ENCODE results near the gene CCDC33.

CCDC33 gene

GRCh38 chr15:74315626-74316025 is 79.5 kb downstream of the CCDC33 start:
- Histone ChIP-seq H3K4me2 (ENCODE audit: low read length) (no peak overlapping the region), H3K27me3 (ENCODE audit: low read depth, low read length) (no peaks in the 10 kb centered on the region), H3K4me3 (ENCODE audit: low read length) (no peak overlapping the region), H3K9me3 (ENCODE audit: insufficient read depth, low read length) (no peaks in the 10 kb centered on the region), H4K20me1 (ENCODE audit: insufficient read depth, low read length) (no peaks in the 10 kb centered on the region), H3K27ac (ENCODE audit: low read length) (no peak overlapping the region), H2AFZ (ENCODE audit: low read depth, low read length) (no peak overlapping the region), H3K4me1 (ENCODE audit: low read length) (no peaks in the 10 kb centered on the region), H3K9ac (ENCODE audit: low read length) (no peak overlapping the region), H3K79me2 (ENCODE audit: low read length) (no peaks in the 10 kb centered on the region), H3K36me3 (replicated peaks; ENCODE audit: low read depth, low read length) (no peaks in the 10 kb centered on the region)
- TF ChIP-seq EZH2phosphoT487 (IDR thresholded peaks at IDR 0.05; ENCODE audit: low read depth): no peak
- no peak for TF ChIP-seq CTCF (IDR thresholded peaks at IDR 0.05; ENCODE audit: low read depth, low read length)

- TF ChIP-seq CTCF (IDR thresholded peaks at IDR 0.05; ENCODE audit: low read depth, low read length) (no peak), EZH2phosphoT487 (IDR thresholded peaks at IDR 0.05; ENCODE audit: low read depth) (no peak)
- Histone ChIP-seq H3K79me2 (ENCODE audit: low read length) (no peaks in the 10 kb centered on the region), H3K4me2 (ENCODE audit: low read length) (no peak overlapping the region), H3K36me3 (replicated peaks; ENCODE audit: low read depth, low read length) (no peaks in the 10 kb centered on the region), H3K9me3 (ENCODE audit: insufficient read depth, low read length) (no peaks in the 10 kb centered on the region), H3K9ac (ENCODE audit: low read length) (no peak overlapping the region), H3K4me1 (ENCODE audit: low read length) (no peaks in the 10 kb centered on the region), H2AFZ (ENCODE audit: low read depth, low read length) (no peak overlapping the region), H3K27me3 (ENCODE audit: low read depth, low read length) (no peaks in the 10 kb centered on the region), H3K4me3 (ENCODE audit: low read length) (no peak overlapping the region), H4K20me1 (ENCODE audit: insufficient read depth, low read length) (no peaks in the 10 kb centered on the region), H3K27ac (ENCODE audit: low read length) (no peak overlapping the region)
Measured at GRCh38 chr15:74316141-74316540, 80.0 kb downstream of the CCDC33 start.

- Histone ChIP-seq H3K9me3 (ENCODE audit: insufficient read depth, low read length) (no peaks in the 10 kb centered on the region), H3K9ac (ENCODE audit: low read length) (no peak overlapping the region), H3K4me2 (ENCODE audit: low read length) (no peak overlapping the region), H2AFZ (ENCODE audit: low read depth, low read length) (no peak overlapping the region), H3K79me2 (ENCODE audit: low read length) (no peaks in the 10 kb centered on the region), H3K36me3 (replicated peaks; ENCODE audit: low read depth, low read length) (no peaks in the 10 kb centered on the region), H3K27me3 (ENCODE audit: low read depth, low read length) (no peaks in the 10 kb centered on the region), H3K4me3 (ENCODE audit: low read length) (no peak overlapping the region), H4K20me1 (ENCODE audit: insufficient read depth, low read length) (no peaks in the 10 kb centered on the region), H3K27ac (ENCODE audit: low read length) (no peak overlapping the region), H3K4me1 (ENCODE audit: low read length) (no peaks in the 10 kb centered on the region)
- no peak for TF ChIP-seq EZH2phosphoT487 (IDR thresholded peaks at IDR 0.05; ENCODE audit: low read depth)
- no peak for TF ChIP-seq CTCF (IDR thresholded peaks at IDR 0.05; ENCODE audit: low read depth, low read length)
Measured at GRCh38 chr15:74317820-74318375, 81.8 kb downstream of the CCDC33 start.

DNA sequence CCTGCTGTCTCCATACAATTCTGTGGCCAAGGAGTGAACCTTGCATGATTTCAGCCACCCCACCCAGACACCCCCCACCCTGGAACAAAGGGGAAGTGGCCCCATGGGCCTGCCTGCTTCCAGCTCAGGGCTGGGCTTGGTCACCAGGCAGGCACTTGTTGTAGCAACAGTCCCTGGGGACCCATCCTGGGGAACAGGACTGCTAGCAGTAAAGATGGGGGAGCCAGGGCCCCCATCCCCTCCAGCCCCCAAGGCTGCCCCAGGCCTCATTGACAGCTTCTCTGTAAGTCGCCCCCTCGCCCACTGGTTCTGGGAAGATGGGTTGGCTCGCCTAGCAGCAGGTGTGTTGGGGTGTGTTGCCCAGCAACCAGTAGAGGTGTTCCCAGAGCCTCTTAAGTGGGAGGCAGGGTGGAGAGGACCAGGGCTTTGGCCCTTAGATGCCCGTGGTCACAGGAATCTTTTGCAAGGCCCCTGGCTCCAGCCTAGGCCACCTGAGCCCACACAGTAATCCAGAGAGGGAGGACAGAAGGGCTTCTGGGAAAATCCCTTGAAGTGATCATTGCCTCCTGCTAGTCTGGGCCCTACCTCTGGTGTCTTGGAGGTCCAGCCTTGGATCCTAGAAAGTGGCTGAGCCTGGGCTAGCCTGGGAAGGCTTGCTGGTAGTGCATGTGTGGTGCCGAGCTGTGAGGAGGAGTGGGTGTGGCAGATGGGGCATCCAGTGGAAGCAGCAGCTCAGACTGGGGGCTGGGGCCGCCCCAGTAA is 82.4 kb downstream of the CCDC33 start:
- Histone ChIP-seq H3K36me3 (replicated peaks; ENCODE audit: low read depth, low read length) (no peaks in the 10 kb centered on the region), H3K4me1 (ENCODE audit: low read length) (no peaks in the 10 kb centered on the region), H3K27me3 (ENCODE audit: low read depth, low read length) (no peaks in the 10 kb centered on the region), H3K79me2 (ENCODE audit: low read length) (no peaks in the 10 kb centered on the region), H4K20me1 (ENCODE audit: insufficient read depth, low read length) (no peaks in the 10 kb centered on the region), H3K9me3 (ENCODE audit: insufficient read depth, low read length) (no peaks in the 10 kb centered on the region), H3K9ac (ENCODE audit: low read length) (no peak overlapping the region), H3K4me3 (ENCODE audit: low read length) (no peak overlapping the region), H3K4me2 (ENCODE audit: low read length) (no peak overlapping the region), H3K27ac (ENCODE audit: low read length) (no peak overlapping the region), H2AFZ (ENCODE audit: low read depth, low read length) (no peak overlapping the region)
- TF ChIP-seq CTCF (IDR thresholded peaks at IDR 0.05; ENCODE audit: low read depth, low read length) (no peak), EZH2phosphoT487 (IDR thresholded peaks at IDR 0.05; ENCODE audit: low read depth) (no peak)

All from OCI-LY3 (cell line).